Neural cell (in vitro differentiated cells): Measurements from ENCODE around the gene SH3PXD2A. TPM values are rescaled to one million over a fixed set of nuclear protein-coding genes. Genes with fewer than 3 reads are reported as not detected.

ENCODE experiments used
- H2AFZ ChIP-seq: fragments of 200-600, 300-800 bp; sonication (generic), shearing (Covaris generic); 2 replicates; pipeline ENCODE4 v1.6.0; 2014; ENCODE audit warnings: low read depth, mild to moderate bottlenecking, antibody characterized with exemption, low read length, moderate library complexity
- H3F3A ChIP-seq: fragments of 200-600 bp; shearing (Covaris generic); 2 replicates; pipeline ENCODE4 v1.6.1; 2016; ENCODE audit warnings: mild to moderate bottlenecking, moderate library complexity, mixed read lengths, antibody characterized with exemption, low read length; ENCODE audit not compliant: insufficient read depth, poor library complexity, severe bottlenecking
- H3K27ac ChIP-seq: fragments of 200-600, 300-800 bp; sonication (generic), shearing (Covaris generic); 2 replicates; pipeline ENCODE4 v1.5.1; 2014; ENCODE audit warnings: mild to moderate bottlenecking, low read length, moderate library complexity
- H3K27me3 ChIP-seq: fragments of 300-800, 200-600 bp; sonication (generic), shearing (Covaris generic); 2 replicates; pipeline ENCODE4 v1.6.0; 2014; ENCODE audit warnings: mild to moderate bottlenecking, low read depth, low read length, moderate library complexity; ENCODE audit not compliant: insufficient read depth
- H3K36me3 ChIP-seq: fragments of 300-800, 200-600 bp; sonication (generic), shearing (Covaris generic); 2 replicates; pipeline ENCODE4 v1.5.1; 2014; ENCODE audit warnings: mild to moderate bottlenecking, antibody characterized with exemption, low read length, moderate library complexity; ENCODE audit not compliant: insufficient read depth
- H3K4me2 ChIP-seq: fragments of 300-800, 200-600 bp; sonication (generic), shearing (Covaris generic); 2 replicates; pipeline ENCODE4 v1.6.0; 2014; ENCODE audit warnings: mild to moderate bottlenecking, low read length
- H3K4me3 ChIP-seq: fragments of 300-800, 200-600 bp; sonication (generic), shearing (Covaris generic); 2 replicates; pipeline ENCODE4 v1.5.1; 2014; ENCODE audit warnings: mild to moderate bottlenecking, low read length, moderate library complexity
- H3K79me2 ChIP-seq: fragments of 200-600 bp; shearing (Covaris generic); replicated peaks from 2 replicates; pipeline ENCODE4 v1.6.0; 2014; ENCODE audit warnings: mild to moderate bottlenecking, low read length, moderate library complexity; ENCODE audit not compliant: insufficient read depth
- H3K9ac ChIP-seq: fragments of 300-800, 200-600 bp; sonication (generic), shearing (Covaris generic); 2 replicates; pipeline ENCODE4 v1.6.1; 2016; ENCODE audit warnings: mild to moderate bottlenecking, low read length, mixed read lengths
- H3K9me2 ChIP-seq: fragments of 200-600 bp; shearing (Covaris generic); 2 replicates; pipeline ENCODE4 v1.6.1; 2016; ENCODE audit warnings: mild to moderate bottlenecking, low read length, mixed read lengths; ENCODE audit not compliant: insufficient read depth
- H3K9me3 ChIP-seq: fragments of 200-600, 300-800 bp; sonication (generic), shearing (Covaris generic); 2 replicates; pipeline ENCODE4 v1.6.1; 2016; ENCODE audit warnings: mild to moderate bottlenecking, mixed run types, low read length, moderate library complexity, mixed read lengths
- H4K20me1 ChIP-seq: fragments of 200-600 bp; shearing (Covaris generic); 2 replicates; pipeline ENCODE4 v1.6.1; 2016; ENCODE audit warnings: mild to moderate bottlenecking, mixed run types; ENCODE audit not compliant: insufficient read depth
- CTCF ChIP-seq: fragments of 450-650 bp; IDR thresholded peaks from 2 replicates; pipeline ENCODE4 v1.5.1; 2014; ENCODE audit warnings: antibody characterized with exemption, mild to moderate bottlenecking, moderate library complexity; ENCODE audit not compliant: poor library complexity, severe bottlenecking
- EP300 ChIP-seq: fragments of 450-650 bp; conservative IDR thresholded peaks from 2 replicates; pipeline ENCODE4 v1.6.1; 2014; ENCODE audit warnings: antibody characterized with exemption, mild to moderate bottlenecking, moderate library complexity; ENCODE audit not compliant: poor library complexity, severe bottlenecking
- EZH2 ChIP-seq: fragments of 200-600, 300-800 bp; shearing (Covaris generic), sonication (generic); IDR thresholded peaks from 2 replicates; pipeline ENCODE4 v1.6.1; 2014; ENCODE audit warnings: antibody characterized with exemption, low read length, borderline replicate concordance, mild to moderate bottlenecking; ENCODE audit not compliant: insufficient read depth, poor library complexity, severe bottlenecking
- MXI1 ChIP-seq: fragments of 450-650 bp; conservative IDR thresholded peaks from 2 replicates; pipeline ENCODE4 v1.6.1; 2014; ENCODE audit warnings: antibody characterized with exemption, mild to moderate bottlenecking; ENCODE audit not compliant: poor library complexity, severe bottlenecking
- POLR2AphosphoS5 ChIP-seq: IDR thresholded peaks from 2 replicates; pipeline ENCODE4 v1.6.1; 2012
- RAD21 ChIP-seq: fragments of 450-650 bp; conservative IDR thresholded peaks from 2 replicates; pipeline ENCODE4 v1.6.1; 2014; ENCODE audit warnings: antibody characterized with exemption, mild to moderate bottlenecking, moderate library complexity
- SMC3 ChIP-seq: fragments of 450-650 bp; conservative IDR thresholded peaks from 2 replicates; pipeline ENCODE4 v1.6.1; 2014; ENCODE audit warnings: antibody characterized with exemption, mild to moderate bottlenecking, moderate library complexity; ENCODE audit not compliant: poor library complexity
- TAF1 ChIP-seq: IDR thresholded peaks from 2 replicates; pipeline ENCODE4 v1.6.1; 2012; ENCODE audit warnings: low read depth
- polyA plus RNA-seq: library from polyadenylated mRNA; depleted of rRNA; stranded (reverse); fragments of >200 nt; gene quantifications from 2 replicates; pipeline ENCODE4 v1.2.3, GENCODE V29; 2014
- TF ChIP-seq, protein P1 (sequence below): IDR thresholded peaks from 2 replicates; pipeline ENCODE4 v1.6.1; 2012; ENCODE audit warnings: borderline replicate concordance

Gene SH3PXD2A
- polyA plus RNA-seq, 1 donor from 2014 or later, result 5.2 TPM

GRCh38 chr10:103836273-103836672 is 19.1 kb downstream of the SH3PXD2A start:
- H3K27me3 ChIP-seq, result no peaks in the 10 kb centered on the region
- H3K4me2 ChIP-seq, result no peak overlapping the region
- no peak overlapping the region for H2AFZ ChIP-seq
- H3K9ac ChIP-seq, result no peak overlapping the region
- no peaks in the 10 kb centered on the region for H3K79me2 ChIP-seq
- no peak overlapping the region for H3K4me3 ChIP-seq
- no peak for TF ChIP-seq TAF1
- TF ChIP-seq MXI1, result no peak
- TF ChIP-seq POLR2AphosphoS5, result no peak
- TF ChIP-seq, protein P1, sequence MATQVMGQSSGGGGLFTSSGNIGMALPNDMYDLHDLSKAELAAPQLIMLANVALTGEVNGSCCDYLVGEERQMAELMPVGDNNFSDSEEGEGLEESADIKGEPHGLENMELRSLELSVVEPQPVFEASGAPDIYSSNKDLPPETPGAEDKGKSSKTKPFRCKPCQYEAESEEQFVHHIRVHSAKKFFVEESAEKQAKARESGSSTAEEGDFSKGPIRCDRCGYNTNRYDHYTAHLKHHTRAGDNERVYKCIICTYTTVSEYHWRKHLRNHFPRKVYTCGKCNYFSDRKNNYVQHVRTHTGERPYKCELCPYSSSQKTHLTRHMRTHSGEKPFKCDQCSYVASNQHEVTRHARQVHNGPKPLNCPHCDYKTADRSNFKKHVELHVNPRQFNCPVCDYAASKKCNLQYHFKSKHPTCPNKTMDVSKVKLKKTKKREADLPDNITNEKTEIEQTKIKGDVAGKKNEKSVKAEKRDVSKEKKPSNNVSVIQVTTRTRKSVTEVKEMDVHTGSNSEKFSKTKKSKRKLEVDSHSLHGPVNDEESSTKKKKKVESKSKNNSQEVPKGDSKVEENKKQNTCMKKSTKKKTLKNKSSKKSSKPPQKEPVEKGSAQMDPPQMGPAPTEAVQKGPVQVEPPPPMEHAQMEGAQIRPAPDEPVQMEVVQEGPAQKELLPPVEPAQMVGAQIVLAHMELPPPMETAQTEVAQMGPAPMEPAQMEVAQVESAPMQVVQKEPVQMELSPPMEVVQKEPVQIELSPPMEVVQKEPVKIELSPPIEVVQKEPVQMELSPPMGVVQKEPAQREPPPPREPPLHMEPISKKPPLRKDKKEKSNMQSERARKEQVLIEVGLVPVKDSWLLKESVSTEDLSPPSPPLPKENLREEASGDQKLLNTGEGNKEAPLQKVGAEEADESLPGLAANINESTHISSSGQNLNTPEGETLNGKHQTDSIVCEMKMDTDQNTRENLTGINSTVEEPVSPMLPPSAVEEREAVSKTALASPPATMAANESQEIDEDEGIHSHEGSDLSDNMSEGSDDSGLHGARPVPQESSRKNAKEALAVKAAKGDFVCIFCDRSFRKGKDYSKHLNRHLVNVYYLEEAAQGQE, result no peak
- no peak for TF ChIP-seq SMC3
- no peak for TF ChIP-seq RAD21
- TF ChIP-seq EZH2, result no peak
- TF ChIP-seq EP300, result no peak
- TF ChIP-seq CTCF, result no peak
- no peaks in the 10 kb centered on the region for H4K20me1 ChIP-seq
- no peaks in the 10 kb centered on the region for H3K36me3 ChIP-seq
- H3K27ac ChIP-seq, result no peak overlapping the region
- H3F3A ChIP-seq, result no peaks in the 10 kb centered on the region
- no peaks in the 10 kb centered on the region for H3K9me3 ChIP-seq
- H3K9me2 ChIP-seq, result no peaks in the 10 kb centered on the region

DNA sequence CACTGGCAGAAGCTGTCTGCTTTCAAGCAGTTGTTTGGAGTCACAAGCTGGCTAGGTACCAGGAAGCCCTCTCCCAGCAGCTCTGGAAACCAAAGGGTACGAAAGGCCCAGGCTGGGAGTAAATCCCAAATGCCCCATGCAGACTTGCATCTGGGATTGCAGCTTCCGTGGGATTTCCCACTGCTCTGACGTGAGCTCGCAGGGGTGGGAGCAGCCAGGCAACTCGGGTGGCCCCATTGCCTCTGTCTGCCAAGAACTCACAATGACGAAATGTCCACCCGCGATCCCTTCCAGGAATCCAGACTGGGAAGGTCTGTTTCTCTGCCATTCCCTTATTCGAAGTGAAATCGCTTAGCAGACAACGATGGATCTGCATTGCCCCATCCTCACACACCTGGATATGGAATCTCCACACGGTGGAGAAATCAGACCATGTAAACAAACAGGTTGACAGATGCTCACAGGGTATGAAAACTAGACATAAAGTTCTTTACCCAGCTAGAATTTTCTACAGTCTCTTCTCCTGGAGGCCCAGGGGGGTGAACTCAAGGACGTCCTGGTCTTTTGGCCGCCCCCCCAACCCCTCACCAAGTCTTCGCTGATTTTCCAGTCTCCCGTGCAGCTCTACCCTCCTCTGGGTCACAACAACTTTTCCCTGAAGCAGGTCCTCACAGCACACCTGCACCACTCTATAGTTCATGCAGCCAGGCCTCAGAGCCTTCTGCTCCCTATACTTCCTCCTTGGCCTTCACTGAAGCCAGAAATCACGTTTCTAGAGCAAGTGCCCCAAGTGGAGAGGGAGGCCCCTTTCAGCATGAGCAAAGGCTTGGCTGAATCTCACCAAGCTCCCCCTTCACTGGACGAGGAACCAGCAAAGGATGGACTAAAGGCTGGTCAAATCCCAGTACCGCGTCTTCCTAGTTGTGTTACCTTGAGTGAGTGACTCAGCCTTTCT is 20.0 kb downstream of the SH3PXD2A start:
- no peak overlapping the region for H3K4me3 ChIP-seq
- no peaks in the 10 kb centered on the region for H3K27me3 ChIP-seq
- no peak overlapping the region for H2AFZ ChIP-seq
- no peaks in the 10 kb centered on the region for H4K20me1 ChIP-seq
- no peak overlapping the region for H3K4me2 ChIP-seq
- no peaks in the 10 kb centered on the region for H3K9me3 ChIP-seq
- no peak overlapping the region for H3K9ac ChIP-seq
- TF ChIP-seq CTCF, result no peak
- TF ChIP-seq, protein P1, result no peak
- TF ChIP-seq MXI1, result no peak
- TF ChIP-seq TAF1, result no peak
- no peak for TF ChIP-seq EZH2
- no peak for TF ChIP-seq SMC3
- no peak for TF ChIP-seq POLR2AphosphoS5
- TF ChIP-seq RAD21, result no peak
- no peak for TF ChIP-seq EP300
- H3K27ac ChIP-seq, result no peak overlapping the region
- H3K9me2 ChIP-seq, result no peaks in the 10 kb centered on the region
- no peaks in the 10 kb centered on the region for H3K79me2 ChIP-seq
- H3F3A ChIP-seq, result no peaks in the 10 kb centered on the region
- H3K36me3 ChIP-seq, result no peaks in the 10 kb centered on the region
